GM18508 (cell line): ENCODE results near the gene ZFHX2.
A peak's percentile ranks its signal among the peaks of the same experiment; 100 is the strongest.
"Not testable (repeated sequence)": the region's sequence is repeated elsewhere in the genome, so short reads cannot be mapped to it uniquely, and the experiment has no call there.

Source experiments
- ATAC-seq: cut with Tn5 transposase; IDR thresholded peaks from one replicate; pipeline ENCODE4 v1.9.1; 2021; ENCODE audit warnings: moderate number of reproducible peaks; ENCODE audit not compliant: insufficient read depth, unreplicated experiment

The ZFHX2 gene

GRCh38 chr14:23551266-23552028, at the start of gene ZFHX2:
ZFHX2 (minus strand) TSS chr14:23551765; CDS start chr14:23535325, 16,440 bp downstream.
- ATAC-seq = no peak

DNA sequence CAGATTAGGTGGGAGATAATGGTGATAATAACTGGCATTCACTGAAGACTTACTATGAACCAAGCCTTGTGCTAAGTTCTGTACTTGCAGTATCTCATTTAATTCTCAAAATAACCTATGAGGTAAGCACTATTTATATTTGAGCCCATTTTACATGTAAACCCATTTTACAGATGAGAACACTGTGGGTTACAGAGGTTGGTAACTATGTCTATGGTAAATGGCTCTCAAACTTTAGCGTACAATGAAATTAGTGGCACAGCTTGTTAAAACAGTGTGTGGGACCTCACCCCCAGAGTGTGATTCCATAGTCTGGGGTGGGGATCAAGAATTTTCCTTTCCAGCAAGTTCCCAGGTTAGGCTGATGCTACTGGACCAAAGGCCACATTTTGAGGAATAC, 49.2 kb upstream of the ZFHX2 start:
- ATAC-seq = no peak

GRCh38 chr14:23600322-23600707, 48.8 kb upstream of the ZFHX2 start:
- no peak for ATAC-seq

DNA sequence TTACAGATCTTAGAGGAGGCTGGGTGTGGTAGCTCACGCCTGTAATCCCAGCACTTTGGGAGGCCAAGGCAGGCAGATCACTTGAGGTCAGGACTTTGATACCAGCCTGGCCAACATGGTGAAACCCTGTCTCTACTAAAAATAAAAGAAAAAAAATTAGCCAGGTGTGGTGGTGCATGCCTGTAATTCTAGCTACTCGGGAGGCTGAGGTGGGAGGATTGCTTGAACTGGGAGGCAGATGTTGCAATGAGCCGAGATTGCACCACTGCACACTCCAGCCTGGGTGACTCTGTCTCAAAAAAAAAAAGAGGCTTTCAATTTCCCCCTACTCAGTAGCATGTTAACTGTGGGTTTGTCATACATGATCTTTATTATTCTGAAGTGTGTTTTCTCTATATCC, 42.6 kb upstream of the ZFHX2 start:
- not testable (repeated sequence) for ATAC-seq

DNA sequence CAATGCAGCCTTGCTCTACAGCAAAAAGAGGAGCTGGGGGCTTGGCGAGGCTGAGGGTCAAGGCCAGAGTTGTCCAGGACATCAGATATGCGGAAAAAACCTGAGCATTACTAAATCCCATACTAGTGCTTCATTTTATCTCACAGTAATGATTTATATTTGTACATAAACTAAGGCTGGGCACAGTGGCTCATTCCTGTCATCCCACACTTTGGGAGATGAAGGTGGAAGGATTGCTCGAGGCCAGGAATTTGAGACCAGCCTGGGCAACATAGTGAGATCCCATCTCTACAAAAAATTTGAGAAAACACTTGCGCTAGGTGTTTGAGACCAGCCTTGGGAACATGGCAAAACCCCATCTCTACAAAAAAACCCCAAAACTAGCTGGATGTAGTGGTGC, 38.6 kb upstream of the ZFHX2 start:
- no peak for ATAC-seq

DNA sequence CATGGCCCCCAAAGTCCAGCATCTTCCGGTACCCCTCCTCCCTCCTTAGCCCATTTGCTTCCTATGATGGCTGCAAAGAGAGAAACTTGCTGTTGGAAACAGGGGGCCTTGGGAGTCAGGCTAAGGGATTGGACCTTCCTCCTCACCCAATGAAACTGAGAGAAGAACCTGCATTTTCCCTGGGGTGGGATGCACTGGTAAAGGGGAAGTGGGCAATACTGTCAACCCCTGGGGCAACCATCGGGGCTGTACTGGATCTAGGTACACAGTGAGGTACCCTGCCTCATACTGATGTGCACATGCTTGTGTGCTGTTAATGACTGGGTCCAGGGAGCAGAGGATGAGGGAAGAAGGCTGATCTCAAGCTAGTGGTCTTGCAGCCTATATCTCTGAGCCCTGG, 38.0 kb upstream of the ZFHX2 start:
- no peak for ATAC-seq

DNA sequence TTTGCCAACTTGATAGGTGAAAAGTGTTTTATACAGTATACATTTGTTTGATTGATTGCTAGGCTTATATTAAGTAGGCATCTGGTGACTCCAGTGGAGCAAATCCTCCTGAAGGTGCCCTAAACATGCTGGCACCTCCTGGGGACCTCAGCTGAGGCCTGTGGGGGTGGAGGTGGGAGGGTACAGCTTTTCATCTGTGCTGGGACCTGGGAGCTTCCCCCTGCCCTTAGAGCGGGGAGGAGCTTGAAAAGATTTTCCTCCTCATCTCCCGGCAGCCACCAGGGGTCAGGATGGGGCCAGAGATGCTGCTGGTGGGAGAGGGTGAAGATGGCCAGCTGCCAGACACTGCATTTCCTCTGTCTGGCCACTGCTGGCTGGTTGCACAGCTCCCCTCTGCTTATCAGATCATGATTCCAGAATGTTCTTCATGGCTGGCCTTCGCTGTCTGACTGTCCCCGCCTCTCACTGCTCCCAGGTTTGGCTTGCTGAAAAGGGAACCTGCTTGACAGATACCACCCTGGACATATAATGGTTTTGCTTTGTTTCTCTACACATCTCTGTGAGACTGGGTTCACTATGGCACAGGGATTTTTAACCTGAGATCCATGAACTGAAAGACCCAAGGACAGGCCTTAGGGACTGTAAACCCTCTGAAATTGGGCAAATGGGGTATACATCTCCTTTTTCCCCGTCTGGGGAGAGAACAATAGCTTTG, 37.5 kb upstream of the ZFHX2 start:
- peak; percentile 85 for ATAC-seq

DNA sequence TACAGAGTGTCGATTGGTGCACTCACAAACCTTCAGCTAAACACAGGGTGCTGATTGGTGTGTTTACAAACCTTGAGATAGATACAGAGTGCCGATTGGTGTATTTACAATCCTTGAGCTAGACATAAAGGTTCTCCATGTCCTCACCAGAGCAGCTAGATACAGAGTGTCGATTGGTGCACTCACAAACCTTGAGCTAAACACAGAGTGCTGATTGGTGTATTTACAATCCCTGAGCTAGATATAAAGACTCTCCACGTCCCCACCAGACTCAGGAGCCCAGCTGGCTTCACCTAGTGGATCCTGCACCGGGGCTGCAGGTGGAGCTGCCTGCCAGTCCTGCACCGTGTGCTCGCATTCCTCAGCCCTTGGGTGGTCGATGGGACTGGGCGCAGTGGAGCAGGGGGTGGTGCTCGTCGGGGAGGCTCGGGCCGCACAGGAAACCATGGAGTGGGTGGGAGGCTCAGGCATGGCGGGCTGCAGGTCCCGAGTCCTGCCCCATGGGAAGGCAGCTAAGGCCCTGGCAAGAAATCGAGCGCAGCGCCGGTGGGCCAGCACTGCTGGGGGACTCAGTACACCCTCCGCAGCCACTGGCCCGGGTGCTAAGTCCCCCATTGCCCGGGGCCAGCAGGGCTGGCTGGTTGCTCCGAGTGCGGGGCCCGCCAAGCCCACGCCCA, 33.1 kb upstream of the ZFHX2 start:
- ATAC-seq = not testable (repeated sequence)

GRCh38 chr14:23583761-23584526, 32.4 kb upstream of the ZFHX2 start:
- ATAC-seq = not testable (repeated sequence)

DNA sequence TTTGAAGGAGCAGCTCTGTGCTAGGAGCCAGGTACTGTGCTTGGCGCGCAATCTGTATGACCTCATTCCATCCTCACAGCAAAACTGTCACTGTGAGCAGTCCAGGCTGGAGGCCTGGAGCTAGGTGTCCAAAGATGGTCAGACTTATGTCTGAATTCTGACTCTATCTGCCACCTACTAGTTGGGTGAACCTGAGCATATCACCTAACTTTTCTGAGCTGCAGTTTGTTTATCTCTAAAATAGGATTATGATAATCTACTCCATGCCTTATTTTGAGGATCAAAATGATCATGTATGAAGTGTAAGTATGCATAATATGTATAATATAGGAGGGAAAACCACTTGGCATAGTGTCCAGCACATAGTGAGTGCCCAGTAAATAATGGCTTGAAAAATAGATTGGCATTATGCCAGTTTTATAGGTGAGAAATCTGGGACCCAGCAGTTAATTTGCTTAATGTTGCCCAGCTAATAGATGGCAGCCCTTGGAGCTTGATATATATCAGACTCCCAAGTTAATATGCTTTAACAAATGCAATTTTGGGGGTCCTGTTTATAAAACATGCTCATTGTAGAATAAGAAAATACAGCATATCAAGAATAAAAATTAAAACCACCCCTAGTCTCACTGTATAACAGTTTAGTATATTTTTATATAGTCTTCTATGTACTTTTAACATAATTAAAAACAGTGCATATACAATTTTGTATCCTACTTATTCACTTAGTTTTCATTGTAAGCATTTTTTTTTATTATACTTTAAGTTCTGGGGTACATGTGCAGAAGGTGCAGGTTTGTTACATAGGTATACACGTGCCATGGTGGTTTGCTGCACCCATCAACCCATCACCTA, 31.6 kb upstream of the ZFHX2 start:
- ATAC-seq = no peak

DNA sequence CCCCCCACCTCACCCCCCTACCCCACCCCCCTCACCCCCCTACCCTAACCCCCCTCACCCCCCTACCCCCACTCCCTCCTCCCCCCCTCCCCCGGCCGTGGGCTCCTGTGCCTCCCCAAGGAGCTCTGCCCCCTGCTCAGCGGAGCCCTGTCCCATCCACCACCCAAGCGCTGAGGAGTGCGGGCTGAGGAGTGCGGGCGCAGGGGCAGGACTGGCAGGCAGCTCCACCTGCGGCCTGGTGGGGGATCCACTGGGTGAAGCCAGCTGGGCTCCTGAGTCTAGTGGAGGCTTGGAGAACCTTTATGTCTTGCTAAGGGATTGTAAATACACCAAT, 29.4 kb upstream of the ZFHX2 start:
- ATAC-seq = no peak

DNA sequence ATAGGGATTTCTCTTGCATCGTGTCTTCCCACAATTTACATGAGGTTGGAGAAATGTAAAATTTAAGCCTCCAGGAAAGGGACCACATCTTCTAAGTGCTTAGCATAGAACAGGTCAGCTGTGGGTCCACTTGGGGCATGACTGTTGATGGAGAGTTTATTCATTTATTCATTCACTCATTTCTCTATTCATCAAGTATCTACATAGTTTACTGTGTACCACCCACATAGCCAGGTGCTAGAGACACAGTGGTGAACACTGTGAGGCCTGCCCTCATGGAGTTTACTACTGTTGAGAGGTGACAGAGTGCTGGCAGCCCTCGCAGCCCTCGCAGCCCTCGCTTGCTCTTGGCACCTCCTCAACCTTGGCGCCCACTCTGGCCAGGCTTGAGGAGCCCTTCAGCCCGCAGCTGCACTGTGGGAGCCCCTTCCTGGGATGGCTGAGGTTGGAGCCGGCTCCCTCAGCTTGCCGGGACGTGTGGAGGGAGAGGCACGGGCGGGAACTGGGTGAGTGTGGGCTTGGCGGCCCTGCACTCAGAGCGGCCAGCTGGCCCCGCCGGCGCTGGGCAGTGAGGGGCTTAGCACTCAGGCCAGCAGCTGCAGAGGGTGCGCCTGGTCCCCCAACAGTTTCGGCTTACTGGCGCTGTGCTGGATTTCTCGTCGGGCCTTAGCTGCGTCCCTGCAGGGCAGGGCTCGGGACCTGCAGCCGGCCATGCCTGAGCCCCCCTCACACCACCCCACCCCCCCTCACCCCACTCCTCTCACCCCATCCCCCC, 28.8 kb upstream of the ZFHX2 start:
- no peak for ATAC-seq

- ATAC-seq = no peak
These were observed 28.2 kb upstream of the ZFHX2 start for GRCh38 chr14:23579739-23580138.

- no peak for ATAC-seq
These were observed 27.7 kb upstream of the ZFHX2 start for GRCh38 chr14:23579311-23579630.

DNA sequence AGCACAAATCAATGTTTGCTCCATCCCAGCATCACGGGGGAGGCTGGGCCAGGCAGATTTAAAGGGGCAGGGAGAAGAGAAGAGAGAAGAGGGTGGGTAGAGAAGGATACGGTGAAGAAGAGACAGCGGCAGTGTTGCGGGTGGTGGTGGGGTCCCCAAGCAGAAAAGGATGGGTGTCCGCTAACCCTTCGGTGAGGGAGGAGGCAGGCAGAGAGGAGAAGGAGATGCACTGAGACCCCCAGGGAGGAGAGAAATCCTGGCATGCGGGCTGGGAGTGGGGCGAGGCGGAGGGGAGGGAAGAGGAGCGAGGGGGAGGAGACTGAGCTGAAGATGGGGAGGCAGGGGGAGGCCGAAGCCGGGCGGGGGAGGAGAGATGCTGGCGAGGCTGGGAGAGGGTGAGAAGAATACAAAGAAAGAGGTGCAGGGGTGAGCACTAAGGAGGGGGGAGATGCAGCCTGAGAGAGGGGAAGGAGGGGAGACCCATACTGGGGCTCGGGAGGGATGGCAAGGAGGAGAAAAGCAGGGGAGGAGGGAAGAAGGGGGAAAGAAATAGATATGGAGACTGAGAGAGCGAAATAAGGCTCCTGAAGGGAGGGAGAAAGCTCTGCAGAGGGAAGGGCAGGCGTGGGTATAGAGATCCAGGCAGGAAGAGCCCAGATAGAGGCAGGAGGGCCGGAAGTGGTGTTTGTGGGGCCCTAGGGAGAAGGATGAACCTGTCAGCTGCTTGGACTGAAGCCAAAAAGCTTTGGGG, 27.2 kb upstream of the ZFHX2 start, which contains the start of gene JPH4:
Gene JPH4 (minus strand): TSS at position 231 of the 751 bp plus-strand sequence. CDS start 1,337 bp downstream, outside the sequence.
- ATAC-seq = no peak

- no peak for ATAC-seq
These were observed 26.3 kb upstream of the ZFHX2 start for GRCh38 chr14:23577710-23578392.

DNA sequence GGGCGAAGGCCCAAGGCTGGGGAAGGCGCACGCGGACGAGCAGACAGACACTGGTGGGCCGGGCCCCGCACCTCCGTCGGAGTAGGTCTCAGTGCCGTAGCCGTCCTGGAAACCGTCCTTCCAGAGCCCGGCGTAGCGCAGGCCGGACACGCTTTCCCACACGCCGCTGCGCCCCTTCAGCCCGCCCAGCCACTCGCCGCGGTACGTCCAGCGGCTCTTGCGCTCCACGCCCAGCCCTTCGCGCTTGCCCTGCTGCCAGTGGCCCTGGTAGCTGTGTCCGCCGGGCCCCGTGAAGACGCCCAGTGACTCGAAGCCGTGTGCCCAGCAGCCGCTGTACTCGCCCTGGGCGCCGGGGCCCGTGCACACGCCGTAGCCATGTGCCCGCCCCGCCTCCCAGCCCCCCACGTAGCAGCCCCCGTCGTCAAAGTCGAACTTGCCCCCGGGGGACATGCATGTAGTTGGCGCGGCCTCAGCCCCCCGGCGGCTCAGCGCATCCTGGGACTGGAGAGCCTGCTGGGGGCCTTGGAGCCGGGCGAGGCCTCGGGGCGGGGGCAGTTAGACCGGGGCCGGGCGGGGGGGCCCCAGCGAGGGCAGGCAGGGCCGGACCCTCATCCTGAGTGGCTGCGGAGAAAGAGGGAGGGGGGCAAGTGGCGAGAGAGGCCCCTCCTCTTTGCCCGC, 25.6 kb upstream of the ZFHX2 start:
- no peak for ATAC-seq
